H1 (cell line): Measurements from ENCODE around the gene ARHGAP15. TPM values are rescaled to one million over a fixed set of nuclear protein-coding genes. Genes with fewer than 3 reads are reported as not detected.

Source experiments
- TAF1 ChIP-seq: IDR thresholded peaks from 2 replicates; pipeline ENCODE4 v1.6.1; 2011; ENCODE audit warnings: mild to moderate bottlenecking, low read depth, low read length
- polyA plus RNA-seq, 7 experiments: library from polyadenylated mRNA; depleted of rRNA in 3 of 7; stranded (reverse) in 5 of 7; unstranded in 2 of 7; fragments of >200 nt in 5 of 7; fragments of 200-250 nt in 2 of 7; gene quantifications; 1 replicate in 5 of 7; 2 replicates in 1 of 7; 4 replicates in 1 of 7; pipeline versions ENCODE4 v1.2.1 to v1.2.3, GENCODE V29; 2011 to 2013; ENCODE audit warnings: missing spikeins in 2 of 7, mixed read lengths in 2 of 7
- total RNA-seq: library from RNA; stranded (reverse); fragmentation: NEBNext Ultra II Directional; extraction: Animal tissue kit (Norgen Biotek cat#: 25700); gene quantifications from 2 replicates; pipeline ENCODE4 v1.2.1, GENCODE V29; 2021

The ARHGAP15 gene
- total and polyA plus RNA-seq, 2 of the 8 experiments (the other 6 are each of a cell fraction or from before 2014, with no cell fraction given) = not detected

GRCh38 chr2:143480086-143480485 is 350.9 kb downstream of the ARHGAP15 start (continued):
- no peak for TF ChIP-seq TAF1
